Lower leg skin (tissue), 4 donors: Measurements from ENCODE around the gene DDX46. TPM values are rescaled to one million over a fixed set of nuclear protein-coding genes. Genes with fewer than 3 reads are reported as not detected.

Source experiments
- DNase-seq, 2 donors: peaks; one replicate each; pipeline ENCODE4 v3.0.0-alpha.2; 2019; ENCODE audit warnings: low spot score in 2 of 2
- H3K4me3 ChIP-seq: fragments of 200-600 bp; sonication (generic); 2 replicates; pipeline ENCODE4 v1.5.1; 2017; ENCODE audit warnings: mild to moderate bottlenecking, low read depth; ENCODE audit not compliant: poor library complexity, severe bottlenecking
- CTCF ChIP-seq, 3 donors: fragments of 450-650 bp; IDR thresholded peaks; one replicate each; pipeline ENCODE4 v1.5.1; 2016; ENCODE audit warnings: antibody characterized with exemption in 3 of 3, mild to moderate bottlenecking in 3 of 3, moderate library complexity in 2 of 3
- POLR2A ChIP-seq, 2 donors: fragments of 450-650 bp; IDR thresholded peaks; one replicate each; pipeline ENCODE4 v1.6.1; 2016 to 2017; ENCODE audit warnings: antibody characterized with exemption in 2 of 2, mild to moderate bottlenecking in 1 of 2, moderate library complexity in 1 of 2
- WGBS, 2 donors: methylation state at CpG; one replicate each; pipeline ENCODE4 v1.1.5; 2018; 5-methylcytosine and 5-hydroxymethylcytosine counted together
- intact Hi-C: fragments of 100-400 bp; cut with DNase I; formaldehyde crosslinking; loops from one replicate; pipeline ENCODE4 v1.15.0; 2023; ENCODE audit warnings: low total_unique reads
- total RNA-seq, 4 donors: library from RNA; depleted of rRNA; stranded (reverse); fragments of >200 nt; gene quantifications; one replicate each; pipeline ENCODE4 v1.1.0, GENCODE V29; 2016

Gene DDX46
- total RNA-seq, 4 donors from 2014 or later = 23.5 to 63.2 (median 30.1) TPM

- TF ChIP-seq CTCF (IDR thresholded peaks at IDR 0.05) (no peak), POLR2A (IDR thresholded peaks at IDR 0.05) (no peak)
- intact Hi-C loops = no loop called here
- DNase-seq = no peak
- no peak overlapping the region for H3K4me3 ChIP-seq
These were observed 118.6 kb downstream of the DDX46 start for GRCh38 chr5:134877159-134877558.

- DNase-seq = peak in 1 of 2 donors; percentile 48
- WGBS, 2 donors = 93 to 97% methylated on average over 3 of the region's 3 CpGs
- no peak overlapping the region for H3K4me3 ChIP-seq
- no peak for TF ChIP-seq CTCF (IDR thresholded peaks at IDR 0.05)
- no peak for TF ChIP-seq POLR2A (IDR thresholded peaks at IDR 0.05)
- intact Hi-C loops = no loop called here
These were observed 119.8 kb downstream of the DDX46 start for GRCh38 chr5:134878403-134878802.

GRCh38 chr5:134879456-134879855 is 120.9 kb downstream of the DDX46 start:
- WGBS, 2 donors = 68 to 73% methylated on average over 3 of the region's 3 CpGs
- intact Hi-C loops = no loop called here
- no peak overlapping the region for H3K4me3 ChIP-seq
- peak in 1 of 2 donors; percentile 60 for DNase-seq
- TF ChIP-seq CTCF (IDR thresholded peaks at IDR 0.05) = no peak
- no peak for TF ChIP-seq POLR2A (IDR thresholded peaks at IDR 0.05)

Other genes with a start within 250 kb of the DDX46 start
- gene JADE2, start 233.1 kb upstream of the DDX46 start, total RNA-seq = 10 to 100 TPM; 35.5 to 68.1 (median 59.0) TPM
- gene SAR1B, start 126.0 kb upstream of the DDX46 start, total RNA-seq = 10 to 100 TPM; 33.0 to 42.4 (median 40.7) TPM
- 10 to 100 TPM; 11.1 to 19.0 (median 13.5) TPM for gene SEC24A, start 110.0 kb upstream of the DDX46 start, total RNA-seq
- 10 to 100 TPM; 29.4 to 44.4 (median 37.4) TPM for gene CAMLG, start 20.2 kb upstream of the DDX46 start, total RNA-seq
- 10 to 100 TPM; 21.5 to 31.2 (median 25.9) TPM for gene C5orf24, start 87.2 kb downstream of the DDX46 start, total RNA-seq
- gene TXNDC15, start 115.6 kb downstream of the DDX46 start, total RNA-seq = 10 to 100 TPM; 32.4 to 71.7 (median 49.7) TPM
- 10 to 100 TPM in 1 of 4 donors, 1 to 10 TPM in 3; 2.3 to 10.6 (median 5.5) TPM for gene PCBD2, start 146.4 kb downstream of the DDX46 start, total RNA-seq
- under 1 TPM in 2 of 4 donors, not detected in 2; 0.23 to 0.59 TPM for gene CATSPER3, start 209.1 kb downstream of the DDX46 start, total RNA-seq